Activated T-cell treated with anti-CD3 and anti-CD28 coated beads, Interleukin-2, amount 50 U/mL, for 4 hours (primary cell): Measurements from ENCODE around the gene DICER1. TPM values are rescaled to one million over a fixed set of nuclear protein-coding genes. Genes with fewer than 3 reads are reported as not detected.

Experiments used
- ATAC-seq, 2 donors: fragments of 200-7000 bp; cut with Tn5 transposase; one replicate each; pipeline ENCODE4 v1.10.0; 2021
- DNase-seq: peaks from one replicate; pipeline ENCODE4 v3.0.0-alpha.2; 2020
- H3K27me3 Mint-ChIP-seq: one replicate; pipeline ENCODE4 v1.8.0; 2021; ENCODE audit warnings: low read depth, mixed read lengths
- H3K36me3 Mint-ChIP-seq: one replicate; pipeline ENCODE4 v1.8.0; 2022; ENCODE audit warnings: mixed read lengths; ENCODE audit not compliant: insufficient read depth
- H3K4me1 Mint-ChIP-seq: one replicate; pipeline ENCODE4 v1.8.0; 2021; ENCODE audit warnings: low read depth, mixed read lengths
- H3K4me3 Mint-ChIP-seq: one replicate; pipeline ENCODE4 v1.8.0; 2021; ENCODE audit warnings: mild to moderate bottlenecking, moderate library complexity, mixed read lengths
- H3K9me3 Mint-ChIP-seq: one replicate; pipeline ENCODE4 v1.8.0; 2021; ENCODE audit warnings: mixed read lengths
- total RNA-seq, 3 donors: library from RNA; stranded (reverse); gene quantifications; one replicate each; pipeline ENCODE4 v1.2.1, GENCODE V29; 2021

Gene DICER1
- total RNA-seq, 3 donors from 2014 or later, result 43.7 to 49.7 (median 46.2) TPM

DNA sequence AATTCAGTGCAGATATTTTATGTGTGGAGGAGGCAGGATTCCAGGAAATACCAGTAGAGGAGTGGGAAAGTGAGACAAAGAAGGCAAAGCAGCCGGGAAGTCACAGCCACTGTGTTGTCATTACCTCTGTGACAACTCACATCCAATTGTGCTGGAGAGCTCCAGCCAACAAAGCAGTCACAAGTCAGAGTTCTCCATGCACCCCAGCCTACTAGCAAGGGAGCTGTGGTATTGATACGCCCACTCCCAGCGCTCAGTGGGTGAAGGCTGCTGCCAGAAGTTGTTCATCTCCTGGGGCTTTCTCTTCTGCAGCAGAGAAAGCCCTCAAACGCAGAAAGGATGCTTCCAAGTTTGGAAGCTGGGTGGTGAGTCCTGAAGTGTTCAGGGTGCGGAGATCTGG is 93.9 kb downstream of the DICER1 start:
- DNase-seq (no peak), ATAC-seq (no peak)
- Mint-ChIP-seq H3K4me3 (no peak overlapping the region), H3K4me1 (peaks cover 2% of the 10 kb centered on the region), H3K27me3 (peaks cover 4% of the 10 kb centered on the region), H3K36me3 (no peaks in the 10 kb centered on the region), H3K9me3 (no peaks in the 10 kb centered on the region)

- H3K36me3 Mint-ChIP-seq, result no peaks in the 10 kb centered on the region
- peaks cover 2% of the 10 kb centered on the region for H3K27me3 Mint-ChIP-seq
- peaks cover 2% of the 10 kb centered on the region for H3K4me1 Mint-ChIP-seq
- no peak overlapping the region for H3K4me3 Mint-ChIP-seq
- no peaks in the 10 kb centered on the region for H3K9me3 Mint-ChIP-seq
- ATAC-seq (no peak), DNase-seq (no peak)
Observed at GRCh38 chr14:95062946-95063345, 94.4 kb downstream of the DICER1 start.

- H3K9me3 Mint-ChIP-seq, result no peaks in the 10 kb centered on the region
- H3K27me3 Mint-ChIP-seq, result no peaks in the 10 kb centered on the region
- no peak for ATAC-seq
- DNase-seq, result no peak
- H3K36me3 Mint-ChIP-seq, result no peaks in the 10 kb centered on the region
- no peak overlapping the region for H3K4me3 Mint-ChIP-seq
- peaks cover 2% of the 10 kb centered on the region for H3K4me1 Mint-ChIP-seq
Observed at GRCh38 chr14:95062220-95062619, 95.1 kb downstream of the DICER1 start.

GRCh38 chr14:95061317-95062093 is 95.8 kb downstream of the DICER1 start:
- Mint-ChIP-seq H3K36me3 (no peaks in the 10 kb centered on the region), H3K9me3 (no peaks in the 10 kb centered on the region)

GRCh38 chr14:95059126-95059525 is 98.2 kb downstream of the DICER1 start:
- Mint-ChIP-seq H3K4me1 (peaks cover 2% of the 10 kb centered on the region), H3K27me3 (no peaks in the 10 kb centered on the region), H3K4me3 (no peak overlapping the region), H3K36me3 (no peaks in the 10 kb centered on the region), H3K9me3 (no peaks in the 10 kb centered on the region)
- DNase-seq, result no peak
- ATAC-seq, result no peak

More at GRCh38 chr14:95061317-95062093, 95.8 kb downstream of the DICER1 start:
- H3K27me3 Mint-ChIP-seq, result no peaks in the 10 kb centered on the region
- DNase-seq (no peak), ATAC-seq (no peak)
- H3K4me3 Mint-ChIP-seq, result no peak overlapping the region
- peaks cover 2% of the 10 kb centered on the region for H3K4me1 Mint-ChIP-seq

GRCh38 chr14:95058491-95058890 is 98.8 kb downstream of the DICER1 start:
- no peaks in the 10 kb centered on the region for H3K9me3 Mint-ChIP-seq
- peaks cover 2% of the 10 kb centered on the region for H3K4me1 Mint-ChIP-seq
- DNase-seq, result no peak
- no peaks in the 10 kb centered on the region for H3K27me3 Mint-ChIP-seq
- no peak for ATAC-seq
- no peaks in the 10 kb centered on the region for H3K36me3 Mint-ChIP-seq
- no peak overlapping the region for H3K4me3 Mint-ChIP-seq

DNA sequence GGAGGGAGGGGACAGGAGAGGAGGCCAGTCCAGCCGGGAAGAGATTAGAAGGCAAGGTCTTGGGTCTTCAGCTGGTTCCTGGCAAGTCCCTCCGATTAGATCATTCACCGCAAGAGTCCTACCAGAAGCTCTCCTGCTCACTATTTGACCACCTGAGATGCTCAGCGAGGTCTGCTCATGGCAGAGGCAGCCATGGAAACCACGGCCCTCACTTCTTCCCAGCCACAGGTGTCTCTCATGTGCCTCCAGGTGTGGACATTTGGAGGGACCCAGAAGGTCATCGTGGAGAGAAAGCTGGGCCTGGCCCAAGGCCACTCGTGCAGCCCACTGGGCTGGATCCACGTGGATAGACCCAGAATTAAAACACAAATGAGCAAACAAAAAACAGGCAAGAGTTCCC is 99.5 kb downstream of the DICER1 start:
- Mint-ChIP-seq H3K36me3 (no peaks in the 10 kb centered on the region), H3K27me3 (no peaks in the 10 kb centered on the region), H3K9me3 (no peaks in the 10 kb centered on the region), H3K4me1 (peaks cover 2% of the 10 kb centered on the region), H3K4me3 (no peak overlapping the region)
- no peak for DNase-seq
- no peak for ATAC-seq

GRCh38 chr14:95057147-95057546 is 100.2 kb downstream of the DICER1 start:
- Mint-ChIP-seq H3K9me3 (no peaks in the 10 kb centered on the region), H3K4me3 (no peak overlapping the region), H3K4me1 (peaks cover 2% of the 10 kb centered on the region), H3K27me3 (no peaks in the 10 kb centered on the region), H3K36me3 (no peaks in the 10 kb centered on the region)
- no peak for DNase-seq
- no peak for ATAC-seq

GRCh38 chr14:95056476-95056875 is 100.9 kb downstream of the DICER1 start:
- peaks cover 2% of the 10 kb centered on the region for H3K4me1 Mint-ChIP-seq
- DNase-seq (no peak), ATAC-seq (no peak)
- no peaks in the 10 kb centered on the region for H3K36me3 Mint-ChIP-seq
- H3K4me3 Mint-ChIP-seq, result no peak overlapping the region
- no peaks in the 10 kb centered on the region for H3K9me3 Mint-ChIP-seq
- no peaks in the 10 kb centered on the region for H3K27me3 Mint-ChIP-seq

DNA sequence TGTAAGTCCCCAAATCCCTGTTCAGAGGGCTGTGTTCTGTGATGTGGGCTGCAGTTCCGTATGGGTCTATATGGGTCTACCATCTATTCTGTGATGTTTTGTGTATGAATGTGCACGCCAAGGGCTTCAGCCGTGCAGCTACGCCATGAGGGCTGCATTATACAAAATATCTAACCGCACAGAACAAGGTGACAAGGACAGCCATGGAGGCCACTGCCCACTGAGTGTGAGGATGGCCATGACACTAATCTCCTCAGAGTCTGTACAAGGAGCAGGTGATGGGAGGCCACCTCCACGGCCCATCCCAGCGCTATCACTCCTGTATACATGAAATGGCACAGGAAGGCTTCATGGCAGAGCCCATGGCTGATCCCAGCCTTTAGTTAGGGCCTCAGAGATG is 102.0 kb downstream of the DICER1 start:
- Mint-ChIP-seq H3K4me3 (no peak overlapping the region), H3K4me1 (peaks cover 2% of the 10 kb centered on the region), H3K27me3 (no peaks in the 10 kb centered on the region), H3K9me3 (no peaks in the 10 kb centered on the region), H3K36me3 (no peaks in the 10 kb centered on the region)
- no peak for ATAC-seq
- DNase-seq, result no peak

DNA sequence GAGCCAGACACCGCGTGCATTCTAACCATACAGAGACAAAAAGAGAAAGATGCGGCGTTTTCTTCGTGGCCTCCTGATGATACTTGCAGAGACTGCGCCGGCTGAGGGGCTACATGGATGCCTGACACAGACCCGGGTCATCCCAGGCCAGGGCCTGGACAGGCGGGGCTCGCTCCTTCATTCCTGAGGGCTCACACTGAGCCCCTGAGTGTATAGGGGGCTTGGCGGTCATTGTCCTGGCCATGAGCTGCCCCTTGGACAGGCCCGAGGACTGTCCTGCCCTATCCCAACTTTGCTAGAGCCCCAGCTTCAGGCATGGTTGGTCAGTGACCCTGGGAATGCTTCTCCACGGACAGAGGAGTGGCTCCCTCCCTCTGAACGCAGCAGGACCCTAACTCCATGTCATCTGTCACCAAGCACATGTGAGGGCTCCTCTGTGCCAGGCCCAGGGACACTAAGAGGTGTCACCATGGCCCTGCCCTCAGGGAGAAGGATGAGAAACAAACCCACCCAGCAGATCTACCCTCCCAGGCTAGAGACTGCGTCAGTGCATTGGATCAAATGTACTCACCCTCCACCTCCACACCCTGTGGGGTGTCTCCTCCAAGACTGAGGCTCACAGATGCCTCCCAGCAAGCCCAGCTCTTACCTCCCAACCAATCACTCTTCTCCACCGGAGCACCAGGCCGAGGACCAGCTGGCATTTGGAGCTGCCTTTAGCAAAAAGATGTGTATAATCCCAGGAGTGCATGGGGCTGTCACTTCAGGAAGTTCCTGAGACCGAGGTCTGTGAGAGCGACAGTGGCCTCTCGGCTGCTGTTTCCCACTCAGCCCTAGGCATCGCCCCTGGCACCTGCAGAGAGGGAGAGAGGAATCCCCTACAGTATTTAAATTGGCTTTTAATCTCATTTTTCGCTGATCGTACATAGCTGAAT is 102.7 kb downstream of the DICER1 start:
- no peak overlapping the region for H3K4me3 Mint-ChIP-seq
- no peak for DNase-seq
- no peaks in the 10 kb centered on the region for H3K9me3 Mint-ChIP-seq
- no peaks in the 10 kb centered on the region for H3K36me3 Mint-ChIP-seq
- peaks cover 2% of the 10 kb centered on the region for H3K4me1 Mint-ChIP-seq
- ATAC-seq, result no peak
- H3K27me3 Mint-ChIP-seq, result no peaks in the 10 kb centered on the region

DNA sequence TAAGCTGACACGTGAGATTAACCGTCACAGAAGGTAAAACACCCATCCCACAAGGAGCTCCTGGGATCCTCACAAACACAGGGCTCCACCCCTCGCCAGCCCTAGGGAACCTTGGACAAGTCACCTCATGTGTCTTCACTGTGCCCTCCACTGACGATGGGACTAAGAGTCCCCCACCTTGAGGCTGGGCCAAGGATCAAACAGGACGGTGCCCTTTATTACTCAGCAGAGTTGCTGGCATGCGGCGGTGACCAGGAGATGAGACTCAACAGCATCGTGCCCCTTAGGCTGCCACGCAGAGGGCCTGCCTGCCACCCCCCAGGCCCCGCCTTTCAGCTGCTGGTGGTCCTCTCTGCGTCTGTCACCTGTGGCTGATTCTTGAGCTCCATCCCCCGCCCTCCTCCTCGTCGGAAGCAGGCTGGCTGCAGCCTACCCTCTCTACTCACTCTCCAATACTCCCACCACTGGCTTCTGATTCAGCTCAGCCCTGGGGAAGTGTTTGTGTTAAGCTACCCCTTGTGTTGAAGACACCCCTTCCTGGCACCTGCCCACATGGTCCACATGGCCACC is 105.2 kb downstream of the DICER1 start:
- Mint-ChIP-seq H3K4me1 (no peaks in the 10 kb centered on the region), H3K9me3 (no peaks in the 10 kb centered on the region), H3K36me3 (no peaks in the 10 kb centered on the region), H3K27me3 (no peaks in the 10 kb centered on the region), H3K4me3 (no peak overlapping the region)
- no peak for DNase-seq
- no peak for ATAC-seq

- DNase-seq (no peak), ATAC-seq (no peak)
- peaks cover 2% of the 10 kb centered on the region for H3K27me3 Mint-ChIP-seq
- no peaks in the 10 kb centered on the region for H3K4me1 Mint-ChIP-seq
- no peak overlapping the region for H3K4me3 Mint-ChIP-seq
- H3K9me3 Mint-ChIP-seq, result no peaks in the 10 kb centered on the region
- H3K36me3 Mint-ChIP-seq, result no peaks in the 10 kb centered on the region
Observed at GRCh38 chr14:95049952-95050351, 107.4 kb downstream of the DICER1 start.

DNA sequence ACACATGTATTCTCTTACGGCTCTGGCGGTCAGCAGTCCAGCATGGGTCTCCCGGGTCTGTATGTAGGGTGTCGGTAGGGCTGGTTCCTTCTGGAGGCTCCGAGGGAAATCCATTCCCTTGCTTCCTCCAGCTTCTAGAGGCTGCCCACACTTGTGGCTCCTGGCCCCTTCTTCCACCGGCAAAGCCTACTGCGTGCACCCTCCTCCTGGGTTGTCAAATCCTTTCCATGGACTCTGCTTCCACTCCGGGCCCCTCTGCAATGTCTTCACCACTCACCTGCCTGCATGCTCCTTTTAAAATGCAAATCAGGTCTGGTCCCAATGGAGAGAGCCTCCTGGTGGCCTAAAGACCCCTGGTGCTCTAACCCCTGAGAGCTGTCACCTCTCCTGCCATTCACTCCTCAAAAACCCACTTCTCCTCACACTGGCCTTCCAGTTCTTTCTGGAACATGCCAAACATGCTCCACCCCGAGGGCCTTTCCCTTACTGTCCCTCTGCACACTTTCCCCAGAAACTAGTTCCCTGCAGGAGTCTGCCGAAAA is 108.5 kb downstream of the DICER1 start:
- H3K27me3 Mint-ChIP-seq, result peaks cover 2% of the 10 kb centered on the region
- no peaks in the 10 kb centered on the region for H3K36me3 Mint-ChIP-seq
- H3K4me3 Mint-ChIP-seq, result no peak overlapping the region
- no peaks in the 10 kb centered on the region for H3K4me1 Mint-ChIP-seq
- DNase-seq (no peak), ATAC-seq (no peak)
- no peaks in the 10 kb centered on the region for H3K9me3 Mint-ChIP-seq
